ENCODE data around the gene MSLN. TPM values are rescaled to one million over a fixed set of nuclear protein-coding genes. Genes with fewer than 3 reads are reported as not detected.

MSLN gene
- total and polyA plus RNA-seq, 4 donors = 0.33 to 2.1 (median 1.0) TPM

GRCh38 chr16:782258-782657 is 21.7 kb downstream of the MSLN start:
- Histone ChIP-seq H3K27ac (ENCODE audit: low read depth in 1 of 2, low read length in 2 of 2) (no peak overlapping the region), H3K27me3 (ENCODE audit: control insufficient read depth in 1 of 2, insufficient read depth in 2 of 2, low read length in 1 of 2) (no peaks in the 10 kb centered on the region), H3K36me3 (ENCODE audit: control insufficient read depth in 1 of 2, insufficient read depth in 2 of 2, low read length in 1 of 2) (no peaks in the 10 kb centered on the region), H3K4me1 (ENCODE audit: control insufficient read depth in 1 of 2, insufficient read depth in 2 of 2, low read length in 2 of 2) (no peaks in the 10 kb centered on the region), H3K9me3 (ENCODE audit: control insufficient read depth, low read length) (no peaks in the 10 kb centered on the region), H3K4me3 (ENCODE audit: low read length in 2 of 2) (no peak overlapping the region)
- 57 to 63% methylated on average over 6 of the region's 6 CpGs for WGBS, 2 donors
- DNase-seq = no peak
- intact Hi-C loops (cut with DNase I) = no loop called here
- ATAC-seq (ENCODE audit: low FRiP score) = no peak

- ATAC-seq (ENCODE audit: low FRiP score) (no peak), DNase-seq (no peak)
- 70 to 72% methylated on average over 33 to 36 of the region's 36 CpGs for WGBS, 2 donors
- H3K4me1 ChIP-seq (ENCODE audit: control insufficient read depth in 1 of 2, insufficient read depth in 2 of 2, low read length in 2 of 2) = no peaks in the 10 kb centered on the region
- H3K27me3 ChIP-seq (ENCODE audit: control insufficient read depth in 1 of 2, insufficient read depth in 2 of 2, low read length in 1 of 2) = no peaks in the 10 kb centered on the region
- no peak overlapping the region for H3K4me3 ChIP-seq (ENCODE audit: low read length in 2 of 2)
- no peaks in the 10 kb centered on the region for H3K36me3 ChIP-seq (ENCODE audit: control insufficient read depth in 1 of 2, insufficient read depth in 2 of 2, low read length in 1 of 2)
- intact Hi-C loops (cut with DNase I) = no loop called here
- H3K9me3 ChIP-seq (ENCODE audit: control insufficient read depth, low read length) = no peaks in the 10 kb centered on the region
- H3K27ac ChIP-seq (ENCODE audit: low read depth in 1 of 2, low read length in 2 of 2) = no peak overlapping the region
Measured at GRCh38 chr16:782766-783403, 22.4 kb downstream of the MSLN start.

- H3K27ac ChIP-seq (ENCODE audit: low read depth in 1 of 2, low read length in 2 of 2) = no peak overlapping the region
- no peaks in the 10 kb centered on the region for H3K36me3 ChIP-seq (ENCODE audit: control insufficient read depth in 1 of 2, insufficient read depth in 2 of 2, low read length in 1 of 2)
- no peaks in the 10 kb centered on the region for H3K9me3 ChIP-seq (ENCODE audit: control insufficient read depth, low read length)
- intact Hi-C loops (cut with DNase I) = no loop called here
- WGBS, 2 donors = 45 to 53% methylated on average over 17 of the region's 17 CpGs
- H3K27me3 ChIP-seq (ENCODE audit: control insufficient read depth in 1 of 2, insufficient read depth in 2 of 2, low read length in 1 of 2) = no peaks in the 10 kb centered on the region
- H3K4me1 ChIP-seq (ENCODE audit: control insufficient read depth in 1 of 2, insufficient read depth in 2 of 2, low read length in 2 of 2) = no peaks in the 10 kb centered on the region
- no peak overlapping the region for H3K4me3 ChIP-seq (ENCODE audit: low read length in 2 of 2)
- DNase-seq (no peak), ATAC-seq (ENCODE audit: low FRiP score) (no peak)
Measured at GRCh38 chr16:783404-784161, 23.0 kb downstream of the MSLN start.

GRCh38 chr16:784431-784830 is 23.9 kb downstream of the MSLN start:
- no peak overlapping the region for H3K4me3 ChIP-seq (ENCODE audit: low read length in 2 of 2)
- H3K27ac ChIP-seq (ENCODE audit: low read depth in 1 of 2, low read length in 2 of 2) = no peak overlapping the region
- no peaks in the 10 kb centered on the region for H3K9me3 ChIP-seq (ENCODE audit: control insufficient read depth, low read length)
- intact Hi-C loops (cut with DNase I) = no loop called here
- ATAC-seq (ENCODE audit: low FRiP score) (no peak), DNase-seq (no peak)
- H3K27me3 ChIP-seq (ENCODE audit: control insufficient read depth in 1 of 2, insufficient read depth in 2 of 2, low read length in 1 of 2) = no peaks in the 10 kb centered on the region
- WGBS, 2 donors = 84 to 88% methylated on average over 19 of the region's 19 CpGs
- no peaks in the 10 kb centered on the region for H3K36me3 ChIP-seq (ENCODE audit: control insufficient read depth in 1 of 2, insufficient read depth in 2 of 2, low read length in 1 of 2)
- H3K4me1 ChIP-seq (ENCODE audit: control insufficient read depth in 1 of 2, insufficient read depth in 2 of 2, low read length in 2 of 2) = no peaks in the 10 kb centered on the region

DNA sequence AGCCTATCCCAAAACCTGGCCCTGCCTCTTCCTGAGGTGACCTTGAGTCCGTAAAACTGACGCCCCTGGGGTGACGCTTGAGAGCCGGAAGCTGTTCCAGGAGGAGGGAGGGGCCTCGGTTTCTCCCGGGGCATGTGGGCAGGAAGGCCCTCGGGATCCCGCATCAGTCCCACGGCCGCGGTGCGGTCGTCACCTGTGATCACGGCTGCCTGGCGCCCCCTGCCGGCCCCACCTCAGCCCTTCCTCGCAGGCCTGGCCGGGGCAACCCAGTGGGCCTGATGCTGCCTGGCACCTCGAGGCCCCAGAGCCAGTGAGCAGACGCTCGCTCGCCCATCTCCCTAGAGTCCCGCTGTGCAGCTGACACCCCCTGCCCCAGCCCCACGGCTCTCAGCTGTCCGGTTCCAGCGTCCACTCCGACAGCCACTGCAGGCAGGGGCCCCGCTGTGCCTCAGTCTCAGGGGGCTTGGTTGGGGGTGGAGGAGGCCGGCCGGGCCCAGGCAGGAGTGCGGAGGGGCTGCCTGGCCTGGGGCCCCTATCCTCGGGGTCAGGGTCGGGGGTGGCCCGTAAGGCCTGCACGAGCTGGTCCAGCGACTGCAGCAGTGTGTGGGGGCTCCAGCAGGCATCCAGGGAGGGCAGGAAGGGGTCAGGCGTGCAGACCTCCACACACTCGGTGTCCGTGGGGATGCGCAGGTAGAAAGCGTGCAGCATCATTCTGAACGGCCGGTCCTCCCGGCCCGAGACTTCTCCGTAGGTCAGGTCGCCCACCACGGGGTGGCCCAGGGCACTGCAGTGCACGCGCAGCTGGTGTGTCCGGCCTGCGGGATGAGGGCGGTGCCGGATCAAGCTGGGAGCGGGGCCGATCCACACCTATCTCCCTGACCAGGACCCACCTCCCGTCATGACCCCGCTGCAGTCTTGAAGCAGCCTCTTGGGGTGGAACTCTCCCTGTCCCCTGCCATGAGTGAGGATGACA is 25.3 kb downstream of the MSLN start:
- Histone ChIP-seq H3K4me3 (ENCODE audit: low read length in 2 of 2) (no peak overlapping the region), H3K4me1 (ENCODE audit: control insufficient read depth in 1 of 2, insufficient read depth in 2 of 2, low read length in 2 of 2) (no peaks in the 10 kb centered on the region), H3K27me3 (ENCODE audit: control insufficient read depth in 1 of 2, insufficient read depth in 2 of 2, low read length in 1 of 2) (no peaks in the 10 kb centered on the region), H3K36me3 (ENCODE audit: control insufficient read depth in 1 of 2, insufficient read depth in 2 of 2, low read length in 1 of 2) (no peaks in the 10 kb centered on the region), H3K9me3 (ENCODE audit: control insufficient read depth, low read length) (no peaks in the 10 kb centered on the region), H3K27ac (ENCODE audit: low read depth in 1 of 2, low read length in 2 of 2) (no peak overlapping the region)
- intact Hi-C loops (cut with DNase I) = loop anchor here (1.0 to 5.0 kb wide), 2 partner anchors 74 to 75 kb away; no protein-coding TSS in a partner anchor
- ATAC-seq (ENCODE audit: low FRiP score) (no peak), DNase-seq (peak; percentile 75 to 91)
- 65 to 68% methylated on average over 57 to 58 of the region's 58 CpGs for WGBS, 2 donors

DNA sequence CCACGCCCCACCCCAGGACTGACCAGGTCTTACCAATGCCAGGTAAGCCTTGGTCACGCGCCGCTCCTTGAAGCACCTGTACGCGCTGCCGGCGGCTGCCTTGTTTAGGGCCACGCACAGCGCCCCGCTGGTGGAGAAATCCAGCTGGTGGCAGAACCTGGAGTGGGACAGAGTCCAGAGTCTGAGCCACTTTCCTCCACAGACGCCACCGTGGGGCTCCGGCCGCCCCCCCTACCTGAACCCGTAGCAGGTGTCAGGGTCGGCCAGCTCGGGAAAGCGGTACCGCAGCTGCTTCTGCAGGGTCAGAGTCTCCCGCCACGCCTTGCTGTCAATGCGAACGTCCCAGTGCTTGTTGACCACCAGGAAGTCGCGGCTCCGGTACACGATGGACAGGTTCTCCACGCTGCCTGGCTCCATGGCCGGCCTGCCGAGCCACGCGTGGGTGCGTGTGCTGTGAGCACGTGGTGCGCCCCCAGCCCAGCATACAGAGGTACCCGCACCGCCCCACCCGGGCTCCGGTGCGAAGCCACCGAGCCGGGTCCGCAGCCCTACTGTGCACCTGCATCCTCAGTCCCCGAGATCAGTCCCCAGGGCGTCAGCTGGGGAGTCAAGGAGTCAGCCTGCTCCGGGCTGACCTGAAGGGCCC is 26.9 kb downstream of the MSLN start:
- H3K4me3 ChIP-seq (ENCODE audit: low read length in 2 of 2) = peak overlapping the region; percentile 46 to 70
- no peaks in the 10 kb centered on the region for H3K27me3 ChIP-seq (ENCODE audit: control insufficient read depth in 1 of 2, insufficient read depth in 2 of 2, low read length in 1 of 2)
- H3K9me3 ChIP-seq (ENCODE audit: control insufficient read depth, low read length) = no peaks in the 10 kb centered on the region
- ATAC-seq (ENCODE audit: low FRiP score) (no peak), DNase-seq (no peak)
- no peaks in the 10 kb centered on the region for H3K4me1 ChIP-seq (ENCODE audit: control insufficient read depth in 1 of 2, insufficient read depth in 2 of 2, low read length in 2 of 2)
- H3K36me3 ChIP-seq (ENCODE audit: control insufficient read depth in 1 of 2, insufficient read depth in 2 of 2, low read length in 1 of 2) = no peaks in the 10 kb centered on the region
- H3K27ac ChIP-seq (ENCODE audit: low read depth in 1 of 2, low read length in 2 of 2) = no peak overlapping the region
- 42% methylated on average over 45 to 47 of the region's 47 CpGs for WGBS, 2 donors
- intact Hi-C loops (cut with DNase I) = loop anchor here in 1 of 2 donors (5.0 kb wide), 1 partner anchor 75 kb away; no protein-coding TSS in a partner anchor

DNA sequence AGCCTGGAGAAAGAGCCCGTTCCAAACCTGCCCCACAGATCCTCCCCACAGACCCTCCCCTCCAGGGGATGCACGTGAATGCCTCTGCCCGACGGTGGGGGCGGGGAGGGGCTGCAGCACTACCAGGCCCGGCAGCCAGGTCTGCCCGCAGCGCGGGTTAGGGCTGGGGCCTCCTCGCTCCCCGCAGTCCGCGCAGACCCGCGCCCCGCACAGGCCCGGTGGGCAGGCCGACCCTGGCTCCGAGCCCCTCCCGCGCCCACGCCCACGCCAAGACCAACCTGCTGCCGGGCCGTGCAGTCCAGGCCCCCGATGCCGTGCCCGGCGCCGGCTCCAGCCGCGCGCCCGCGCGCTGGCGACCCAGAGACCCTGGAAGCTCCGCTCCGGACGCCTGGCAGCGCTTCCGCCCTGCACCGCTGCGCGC is 27.5 kb downstream of the MSLN start, which contains the start of gene RPUSD1:
RPUSD1 (minus strand) TSS at position 404 of the 421 bp plus-strand sequence. CDS start 644 bp downstream, outside the sequence.
- WGBS, 2 donors = 1 to 2% methylated on average over 10 to 45 of the region's 45 CpGs
- Histone ChIP-seq H3K27ac (ENCODE audit: low read depth in 1 of 2, low read length in 2 of 2) (no peak within 1 kb of the TSS), H3K4me1 (ENCODE audit: control insufficient read depth in 1 of 2, insufficient read depth in 2 of 2, low read length in 2 of 2) (no peaks in the 10 kb centered on the region), H3K27me3 (ENCODE audit: control insufficient read depth in 1 of 2, insufficient read depth in 2 of 2, low read length in 1 of 2) (no peaks in the 10 kb centered on the region), H3K36me3 (ENCODE audit: control insufficient read depth in 1 of 2, insufficient read depth in 2 of 2, low read length in 1 of 2) (no peaks in the 10 kb centered on the region), H3K4me3 (ENCODE audit: low read length in 2 of 2) (peak within 1 kb of the TSS; percentile 46 to 70), H3K9me3 (ENCODE audit: control insufficient read depth, low read length) (no peaks in the 10 kb centered on the region)
- no peak for DNase-seq
- intact Hi-C loops (cut with DNase I) = loop anchor here in 1 of 2 donors (5.0 kb wide), 1 partner anchor 76 kb away; no protein-coding TSS in a partner anchor
- ATAC-seq (ENCODE audit: low FRiP score) = no peak
